ENCODE results near the gene CELF2.

CELF2 gene

DNA sequence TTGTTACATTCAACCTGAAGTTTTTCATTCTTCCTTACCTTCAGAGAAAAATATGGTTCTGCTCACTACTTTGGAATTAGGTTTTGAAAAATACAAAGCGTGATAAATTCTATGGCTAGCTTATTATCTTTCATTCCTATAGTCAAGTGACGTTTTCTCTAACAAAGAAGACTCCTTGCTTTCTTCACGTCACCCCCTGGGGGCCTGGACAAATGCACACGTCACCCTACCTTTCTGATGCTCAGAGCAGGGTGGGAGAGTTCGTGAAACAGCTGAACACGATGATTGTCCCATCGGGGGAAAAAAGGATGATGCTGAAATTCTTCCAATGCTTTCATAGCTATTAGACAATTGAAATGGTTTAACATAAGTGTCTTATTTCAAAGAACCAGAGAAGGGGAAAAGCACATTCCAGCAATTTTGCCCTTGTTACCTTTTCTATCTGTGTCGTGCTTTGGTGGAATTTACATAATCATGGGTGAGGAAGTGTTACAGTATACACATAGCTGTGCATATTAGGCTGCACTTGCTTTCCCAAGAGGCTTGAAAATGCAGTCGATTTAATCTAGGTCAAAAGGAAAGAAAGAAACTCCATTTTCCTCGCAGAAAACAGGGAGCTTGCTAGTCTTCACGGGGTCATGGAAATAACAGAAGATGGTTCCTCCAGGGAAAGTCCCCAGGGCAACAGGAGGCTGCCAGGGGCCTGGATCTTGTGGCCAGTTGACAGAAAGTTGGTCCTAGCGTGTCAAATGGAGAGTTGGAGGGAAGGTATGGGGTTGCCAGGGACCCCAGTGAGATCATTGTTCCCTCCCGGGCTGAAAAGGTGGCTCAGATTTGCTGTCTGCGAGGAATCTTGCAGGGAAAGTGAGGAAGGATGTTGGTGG lies 189.2 kb downstream of the CELF2 start:
- DNase-seq, result no peak

DNA sequence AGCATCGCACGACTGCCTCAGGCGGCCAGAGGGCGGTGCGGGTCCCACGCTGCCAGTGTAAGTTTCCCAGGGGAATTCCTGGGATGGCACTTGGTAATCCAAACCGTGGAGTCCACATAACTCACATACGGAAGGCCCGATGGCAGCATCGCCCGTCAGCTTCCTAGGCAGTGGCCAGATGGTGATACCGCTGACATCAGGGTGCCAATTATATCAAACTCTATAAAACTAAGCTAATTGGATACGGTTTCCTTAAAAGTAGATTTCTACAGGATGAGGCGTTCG lies 189.8 kb downstream of the CELF2 start:
- DNase-seq, result no peak

DNA sequence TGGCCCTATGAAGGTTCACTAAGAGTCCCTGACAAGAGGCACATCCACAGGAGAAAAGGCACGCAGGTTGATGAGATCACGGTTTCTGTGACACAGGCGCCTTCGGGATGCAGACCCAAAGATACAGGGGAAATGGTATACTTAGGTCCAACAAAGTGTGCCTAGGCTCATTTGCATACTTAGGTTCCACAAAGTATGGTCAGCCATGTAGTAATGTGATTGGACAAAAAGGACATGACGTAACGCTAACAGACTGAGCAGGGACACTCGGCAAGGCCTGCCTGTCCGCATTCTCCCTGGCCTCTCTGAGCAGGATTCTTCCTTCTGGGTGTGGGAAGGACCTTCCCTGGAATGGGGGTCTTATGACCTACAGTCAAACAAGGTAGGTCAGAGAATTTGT lies 190.6 kb downstream of the CELF2 start:
- DNase-seq, result no peak

DNA sequence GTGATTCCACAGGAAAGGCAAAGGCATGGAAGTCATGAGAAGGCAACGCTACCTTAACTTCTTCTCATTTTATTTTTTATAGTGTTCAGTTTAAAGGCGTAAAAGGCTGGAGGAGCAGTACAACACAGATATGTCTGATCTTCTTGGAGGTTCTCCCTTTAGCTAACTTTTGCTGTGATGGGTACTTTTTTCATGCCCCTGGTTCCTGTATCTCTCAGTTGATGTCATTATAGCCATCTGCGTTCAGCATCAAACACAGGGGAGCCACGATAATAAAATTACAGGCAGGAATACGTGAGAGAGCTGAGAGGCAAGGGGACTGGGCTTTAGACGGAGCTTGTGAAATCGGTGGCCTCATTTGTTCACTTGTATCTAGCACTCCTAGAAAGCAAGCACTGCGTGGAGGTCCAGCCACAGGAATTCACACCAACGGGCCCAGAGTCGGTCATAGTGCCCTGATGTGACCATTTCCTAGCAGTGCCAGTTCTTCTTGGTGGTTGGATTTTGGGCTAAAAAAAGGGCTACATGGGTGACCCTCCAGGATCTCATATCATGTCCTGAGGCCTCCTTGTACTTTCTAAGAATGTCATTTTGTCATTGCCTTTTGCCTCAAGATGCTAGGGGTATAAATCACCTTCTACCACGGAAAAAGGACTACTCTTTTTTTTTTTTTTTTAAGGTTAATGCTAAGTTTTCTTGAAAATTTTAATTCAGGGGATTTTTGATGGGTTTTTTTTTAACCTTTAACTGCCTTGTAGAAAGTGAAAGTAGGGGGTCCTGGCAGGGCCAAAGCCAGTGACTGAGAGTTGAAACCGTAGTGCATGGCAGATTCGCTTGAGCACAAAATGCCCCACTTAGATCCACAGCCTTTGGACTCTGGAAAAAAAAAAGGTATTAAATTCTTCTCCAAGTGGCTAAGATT lies 191.5 kb downstream of the CELF2 start:
- no peak for DNase-seq

DNA sequence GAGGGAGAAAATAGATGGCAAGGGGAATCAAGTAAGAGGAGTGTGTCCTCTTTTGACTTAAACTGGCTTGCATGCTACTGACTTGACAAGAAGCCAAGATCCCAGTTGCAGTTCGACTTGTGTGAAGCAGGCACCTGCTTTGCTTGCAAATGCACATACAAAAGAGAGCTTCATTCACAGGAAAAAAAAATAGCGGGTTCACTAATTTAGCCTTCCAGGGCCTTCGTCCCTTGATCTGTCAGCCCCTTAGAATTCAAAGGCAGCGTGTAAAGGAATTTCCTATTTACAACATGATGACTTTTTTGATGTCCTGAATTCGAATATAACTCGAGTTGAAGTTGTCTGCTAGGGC lies 192.1 kb downstream of the CELF2 start:
- DNase-seq, result no peak

DNA sequence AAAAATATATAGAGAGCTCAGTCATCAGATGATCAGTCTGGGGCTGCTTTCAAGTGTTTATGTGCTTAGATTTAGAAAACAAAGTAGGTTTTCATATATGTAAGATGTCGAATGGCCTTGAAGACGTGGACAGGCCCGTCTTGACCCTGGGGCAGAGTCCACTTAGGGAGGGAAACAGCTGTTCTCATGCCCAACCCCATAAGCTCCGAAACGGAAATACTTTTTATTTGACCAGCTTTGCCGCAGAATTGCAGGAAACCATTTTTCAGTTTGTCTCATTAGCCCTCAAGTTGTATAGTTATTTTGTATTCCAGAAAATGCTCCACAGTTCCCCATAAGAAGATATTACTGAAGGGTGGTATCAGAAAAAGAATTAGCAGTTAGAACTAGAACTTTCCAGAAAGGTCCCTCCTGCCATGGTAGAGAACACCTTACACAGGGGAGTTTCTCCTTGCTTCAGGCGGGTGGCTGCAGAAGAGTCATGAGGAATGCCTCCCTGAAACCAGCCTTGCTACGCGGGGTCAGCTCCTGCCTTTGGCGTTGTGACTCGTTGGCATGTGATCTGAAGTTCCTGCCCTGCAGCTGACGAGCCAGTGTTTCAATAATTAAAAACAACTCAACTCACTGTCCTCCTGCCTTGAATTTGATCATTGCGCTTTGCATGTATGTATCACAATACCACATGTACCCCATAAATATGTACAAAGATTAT lies 192.7 kb downstream of the CELF2 start:
- DNase-seq, result no peak

DNA sequence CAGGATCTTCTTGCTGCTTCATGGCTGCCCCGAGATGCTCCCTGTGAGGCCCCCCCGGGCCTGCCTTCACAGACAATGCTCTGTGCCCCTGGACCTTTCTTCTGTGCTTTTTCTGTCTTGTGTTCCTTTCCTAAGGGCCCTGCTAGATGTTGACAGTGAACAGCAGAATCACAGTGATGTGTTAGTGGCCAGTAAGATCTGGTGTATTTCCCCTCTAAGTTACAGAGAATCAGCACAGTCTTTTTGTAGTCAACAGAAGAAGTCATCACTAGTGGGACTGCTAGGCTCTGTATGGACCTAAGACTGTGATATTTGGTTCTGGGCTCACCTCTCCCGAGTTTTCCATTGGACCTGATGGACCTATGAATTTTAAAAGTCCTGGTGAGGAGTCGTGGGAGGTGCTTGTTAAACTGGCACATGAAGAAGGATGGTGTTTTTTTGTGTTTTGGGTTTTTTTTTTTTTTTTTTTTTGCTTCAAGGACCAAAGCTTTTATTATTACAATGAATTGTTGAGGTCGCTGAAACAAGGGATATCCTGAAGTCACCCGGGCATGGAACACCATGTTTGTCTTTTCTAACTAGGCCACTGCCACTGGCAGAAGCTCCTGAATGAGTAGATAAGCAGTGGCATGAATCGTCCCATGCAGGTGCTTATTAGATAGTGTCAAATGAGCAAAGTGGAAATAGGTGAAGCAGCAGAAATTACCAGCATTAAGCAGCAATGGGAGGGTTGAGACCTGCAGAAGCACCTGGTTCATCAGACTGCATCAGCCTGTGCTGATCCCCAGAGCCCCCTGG lies 194.8 kb downstream of the CELF2 start:
- no peak for DNase-seq

DNA sequence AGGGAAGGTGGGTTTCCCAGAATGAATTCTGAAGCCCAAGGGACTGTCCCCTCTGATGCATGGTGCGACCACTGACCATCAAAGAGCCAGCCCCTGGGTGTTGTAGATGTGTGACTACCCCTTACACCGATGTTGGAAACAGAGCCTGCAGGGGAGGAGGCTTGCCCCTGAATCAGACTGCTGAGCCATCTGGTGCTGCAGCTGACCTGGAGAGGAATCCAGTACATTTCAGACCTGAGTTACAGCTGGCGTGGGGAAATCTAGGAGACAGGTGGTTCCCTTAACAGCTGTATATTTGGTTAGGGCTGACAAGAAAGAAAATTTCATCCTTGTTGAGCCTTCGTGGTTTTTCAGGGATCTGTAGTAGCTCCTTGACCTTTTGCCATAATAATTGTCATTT lies 195.5 kb downstream of the CELF2 start:
- no peak for DNase-seq

DNA sequence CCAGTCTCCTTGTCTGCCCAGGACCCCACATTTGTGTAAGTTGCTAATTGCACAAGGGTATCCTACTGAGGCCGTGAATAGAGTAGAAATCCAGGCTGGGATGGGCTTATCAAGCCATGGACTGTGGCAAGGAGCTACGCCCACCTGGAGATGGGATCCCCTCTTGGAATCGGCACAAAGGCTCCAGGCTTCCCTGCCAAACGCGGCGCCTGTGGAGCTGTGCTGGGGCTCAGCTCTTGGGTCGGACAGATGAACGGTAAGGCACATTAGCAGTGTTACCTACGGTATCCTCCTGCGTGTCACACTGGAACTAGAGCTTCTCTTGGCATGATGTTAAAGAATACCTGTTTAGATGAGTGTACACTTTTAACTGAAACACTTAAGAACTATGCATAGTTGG lies 196.7 kb downstream of the CELF2 start:
- no peak for DNase-seq

DNA sequence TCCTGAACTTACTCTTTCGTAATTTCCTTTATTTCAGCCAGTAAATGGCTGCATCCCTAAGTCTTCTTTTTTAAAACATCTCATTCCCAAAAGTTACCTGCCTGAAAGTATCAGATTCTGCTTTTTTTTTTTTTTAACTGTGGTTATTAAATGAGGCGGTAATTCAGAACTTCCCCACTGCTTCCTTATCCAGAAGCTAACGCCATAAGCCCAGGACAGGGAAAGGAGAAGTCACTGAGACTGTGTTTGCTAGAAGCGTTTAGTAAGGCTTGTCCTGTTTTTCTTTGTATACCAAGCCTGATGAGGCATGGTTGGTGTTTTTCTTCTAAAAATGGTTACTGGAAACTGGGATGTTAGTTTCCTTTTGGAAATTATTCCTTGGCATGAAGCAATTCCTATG lies 197.8 kb downstream of the CELF2 start:
- DNase-seq, result no peak

DNA sequence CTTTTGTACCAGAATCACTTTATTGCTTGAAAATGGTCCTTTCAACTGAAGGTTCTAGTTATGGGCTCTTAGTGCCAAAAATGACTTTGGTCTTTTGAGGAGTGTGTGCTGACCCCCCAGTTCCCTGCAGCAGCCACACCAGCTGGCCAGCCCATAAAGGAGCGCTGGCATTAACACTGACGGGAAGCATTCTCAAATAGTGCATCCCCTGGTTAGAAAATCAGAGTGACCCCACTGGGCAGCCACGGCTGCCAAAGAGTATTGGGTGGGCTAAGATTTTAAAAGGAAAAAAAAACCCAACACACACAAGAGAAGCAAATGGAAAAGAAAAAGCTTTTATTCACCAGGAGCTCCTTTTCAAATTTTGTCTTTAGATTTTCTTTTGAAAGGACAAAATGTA lies 199.8 kb downstream of the CELF2 start:
- no peak for DNase-seq

DNA sequence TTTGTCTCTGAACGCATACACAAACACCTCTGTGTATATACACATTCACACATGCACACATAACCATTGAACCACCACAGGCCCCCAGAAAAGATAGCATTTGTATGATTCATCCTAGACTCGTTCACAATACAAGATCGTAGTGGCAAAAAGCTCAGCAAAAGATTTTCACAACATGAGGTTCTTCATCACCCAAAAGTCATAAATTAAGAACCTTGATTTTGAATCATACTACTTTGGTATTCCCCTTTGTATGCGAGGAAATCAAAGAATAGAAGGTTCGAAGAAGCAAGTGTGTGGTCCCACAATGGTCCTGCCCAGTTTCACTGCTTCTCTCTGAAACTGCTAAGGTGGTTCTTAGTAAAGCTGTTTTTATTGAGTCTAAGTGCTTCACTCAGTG lies 200.7 kb downstream of the CELF2 start:
- DNase-seq, result no peak

DNA sequence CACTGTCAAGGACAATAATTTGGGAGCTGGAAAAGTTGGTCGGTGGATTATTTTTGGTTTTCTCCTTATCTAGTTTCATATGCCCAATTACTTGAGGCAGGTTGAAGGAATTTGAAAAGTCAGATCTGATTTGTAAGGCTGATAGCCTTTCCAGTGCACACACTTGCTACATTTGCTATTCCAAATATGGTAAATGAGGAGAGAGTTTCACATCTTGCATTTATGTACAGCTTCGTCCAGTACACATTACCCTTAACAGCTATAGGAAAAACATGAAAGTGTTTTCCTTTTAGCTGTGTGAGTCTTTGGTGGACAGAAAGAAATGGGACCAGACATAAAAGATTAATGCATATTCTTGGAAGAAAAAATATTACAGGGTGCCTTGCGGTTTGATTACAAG lies 201.8 kb downstream of the CELF2 start:
- no peak for DNase-seq

DNA sequence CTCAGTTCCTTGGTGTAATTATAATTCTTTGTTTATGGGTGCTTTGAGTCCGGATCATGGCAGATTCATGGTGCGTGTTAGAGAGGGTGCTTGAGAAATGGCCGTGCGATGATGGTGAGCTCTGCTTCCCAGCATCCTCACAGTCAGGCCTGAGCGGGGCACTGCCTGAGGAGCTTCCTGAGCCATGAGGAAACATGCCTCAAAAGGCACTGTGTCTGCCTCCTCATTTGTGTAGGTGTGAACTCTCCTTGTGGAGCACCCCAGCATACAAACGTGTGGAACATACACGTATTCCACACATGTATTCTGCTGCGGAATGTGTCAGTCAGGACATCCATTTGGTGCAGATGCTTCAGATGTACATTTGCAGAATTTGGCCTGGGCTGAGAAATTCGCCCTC lies 205.4 kb downstream of the CELF2 start:
- no peak for DNase-seq

DNA sequence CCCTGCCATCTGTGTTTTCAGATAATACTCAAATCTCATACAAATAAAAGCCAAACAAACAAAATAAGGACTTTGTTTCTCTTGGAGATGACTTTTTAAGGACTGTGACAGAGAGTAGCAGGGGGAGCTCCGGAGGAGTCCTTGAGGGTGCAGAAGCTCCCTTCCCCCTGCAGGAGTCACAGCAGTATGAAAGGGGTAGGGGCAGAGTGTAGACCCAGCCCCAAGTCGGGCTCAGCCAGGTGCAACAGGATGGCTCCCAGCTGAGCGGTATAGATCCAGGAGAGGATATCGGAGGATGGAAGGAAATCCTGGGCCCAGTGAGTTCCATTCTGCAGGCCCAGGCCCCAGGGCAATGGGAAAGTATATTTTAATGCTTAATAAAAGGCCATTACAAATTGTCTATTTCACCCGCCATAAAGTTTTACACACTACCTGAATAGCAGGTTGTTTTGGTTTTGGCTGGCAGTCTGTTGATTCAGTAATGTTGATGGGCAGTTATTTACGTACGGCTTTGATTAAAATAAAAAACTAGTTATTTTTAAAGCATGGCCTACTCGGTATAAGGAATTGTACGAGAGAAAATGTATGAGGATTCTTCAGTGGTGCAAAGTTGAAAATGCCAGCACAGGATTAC lies 206.0 kb downstream of the CELF2 start:
- DNase-seq, result no peak

DNA sequence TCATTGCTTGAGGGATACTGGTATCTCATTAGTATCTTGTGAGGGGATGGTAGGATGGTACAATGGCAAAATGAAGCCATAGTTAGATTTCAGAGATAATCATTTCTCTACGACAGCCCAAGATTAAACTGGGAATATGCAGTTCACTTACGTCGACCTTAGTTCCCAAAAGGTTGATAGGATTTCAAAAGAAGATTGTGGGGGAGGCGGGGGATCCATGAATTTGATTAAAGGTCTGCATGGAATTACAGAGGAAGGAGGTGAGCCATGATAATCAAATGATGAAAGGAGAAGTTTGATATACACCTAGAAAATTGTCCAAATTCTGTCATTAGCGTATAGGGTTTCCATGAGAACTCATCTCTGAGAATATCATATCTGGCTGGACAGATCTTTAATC lies 206.6 kb downstream of the CELF2 start:
- DNase-seq, result no peak

DNA sequence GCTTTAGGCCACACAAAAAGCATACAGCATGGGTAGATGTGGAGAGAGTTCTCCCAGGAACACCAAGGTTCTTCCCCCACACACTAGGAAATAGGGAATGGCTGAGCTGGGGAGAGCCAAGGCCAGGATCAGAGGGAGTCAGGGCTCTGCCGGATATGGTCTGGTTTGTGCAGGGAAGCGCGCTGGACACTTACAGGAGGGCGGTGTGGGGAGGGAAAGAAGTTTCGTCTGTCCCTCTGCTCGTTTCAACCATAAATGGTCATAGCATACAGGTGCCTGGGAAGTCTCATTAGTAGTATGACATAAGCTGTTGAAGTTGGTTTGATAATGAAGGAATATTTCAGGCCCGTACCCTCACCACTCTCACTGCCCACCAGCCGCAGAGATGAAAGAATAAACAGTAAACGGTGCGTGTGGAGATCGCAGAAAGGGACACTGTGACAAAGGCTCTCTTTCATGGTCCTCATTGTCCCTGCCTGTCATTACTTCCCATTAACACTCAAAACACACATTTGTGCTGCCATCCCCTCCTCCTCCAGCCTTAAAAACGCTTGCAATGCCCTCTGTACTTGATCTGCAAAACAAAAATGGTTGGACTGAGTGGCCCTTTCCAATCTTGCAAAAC lies 207.2 kb downstream of the CELF2 start:
- DNase-seq, result no peak

DNA sequence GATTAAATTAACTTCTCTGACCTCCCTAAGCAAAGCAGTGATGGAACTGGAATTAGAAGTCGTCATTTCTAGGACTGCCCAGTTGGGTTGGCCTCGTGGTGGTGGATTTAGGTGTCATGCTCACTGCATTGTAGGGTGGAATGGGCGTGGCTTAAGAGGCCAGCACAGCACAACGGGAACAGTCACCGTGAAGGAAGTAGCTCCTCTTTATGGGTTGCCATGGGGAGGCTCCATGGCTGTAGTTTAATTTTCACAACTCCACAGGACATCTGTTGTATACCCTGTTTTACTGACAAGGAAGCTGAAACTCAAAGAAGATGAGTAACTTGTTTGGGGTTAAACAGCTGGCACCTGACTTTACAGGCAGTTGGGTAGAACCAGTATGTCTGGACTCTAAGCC lies 208.3 kb downstream of the CELF2 start:
- DNase-seq, result no peak

DNA sequence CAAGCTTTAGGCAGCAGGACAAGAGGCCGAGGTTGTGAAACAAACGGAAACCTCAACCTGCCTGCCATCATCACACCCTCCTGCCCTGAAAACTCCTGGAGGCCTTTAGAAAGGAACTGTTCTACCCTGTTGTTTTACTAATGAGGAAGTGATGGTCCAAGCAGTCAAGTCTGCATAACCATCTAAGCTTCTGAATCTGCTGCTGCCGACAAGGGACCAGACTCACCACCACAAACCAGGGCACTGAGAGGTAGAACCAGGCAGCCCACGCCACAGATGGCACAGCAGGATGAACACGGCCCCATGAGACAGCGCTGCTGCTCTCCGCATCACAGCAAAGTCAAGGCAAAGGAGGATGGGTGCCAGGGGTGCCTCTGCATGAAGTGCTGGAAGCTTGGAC lies 209.4 kb downstream of the CELF2 start:
- no peak for DNase-seq

DNA sequence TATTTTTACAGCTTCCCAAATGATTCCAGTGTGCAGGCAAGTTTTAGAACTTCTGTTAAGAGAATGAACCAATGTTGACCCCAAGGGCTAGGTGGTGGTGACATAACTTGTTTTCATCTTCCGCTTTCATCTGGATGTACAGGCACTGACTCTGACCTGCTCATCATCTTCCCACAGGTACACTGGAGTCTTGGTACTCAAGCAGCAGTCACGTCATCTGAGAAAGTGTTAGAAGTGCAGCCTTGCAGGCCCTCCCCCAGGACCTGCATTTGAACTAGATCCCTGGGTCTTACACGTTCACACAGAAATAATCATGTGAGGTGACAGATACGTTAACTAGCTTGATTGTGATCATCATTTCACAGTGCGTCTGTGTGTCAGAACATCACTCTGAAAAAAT lies 212.2 kb downstream of the CELF2 start:
- DNase-seq, result no peak

DNA sequence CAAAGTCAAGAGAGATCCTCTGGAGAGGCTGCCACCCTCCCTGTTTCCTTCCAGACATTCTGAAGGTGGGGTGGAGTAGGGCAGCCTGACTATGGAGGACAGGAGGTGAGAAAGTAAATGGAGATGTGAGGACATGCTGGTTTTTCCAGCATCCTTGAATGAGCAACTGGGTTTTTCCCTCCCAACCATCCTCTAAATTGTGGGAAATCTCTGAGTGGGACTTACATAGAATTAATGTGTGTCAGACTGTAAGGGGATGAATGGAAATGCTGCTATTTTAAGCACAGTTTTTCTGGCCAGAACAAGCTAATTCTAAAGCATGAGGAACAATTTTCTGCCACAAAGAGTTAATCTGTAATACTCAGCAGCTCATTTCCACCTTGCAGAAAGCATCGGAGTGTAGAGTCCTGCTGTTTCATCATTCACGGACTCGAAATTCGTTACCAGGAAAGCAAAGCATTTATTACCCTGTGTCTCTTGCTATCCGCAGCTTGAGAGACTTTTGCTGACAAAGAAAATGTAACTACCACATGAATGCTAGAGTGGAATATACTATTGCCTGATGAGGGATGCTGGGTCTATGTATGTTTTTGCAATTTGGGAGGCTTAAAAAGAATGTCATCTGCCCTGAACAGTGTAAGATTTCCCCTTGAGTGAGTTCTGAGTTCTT lies 213.0 kb downstream of the CELF2 start:
- DNase-seq, result no peak

Data from NCI-H345 (cell line).